Measurements from ENCODE around the gene GAD2.

GAD2 gene

DNA sequence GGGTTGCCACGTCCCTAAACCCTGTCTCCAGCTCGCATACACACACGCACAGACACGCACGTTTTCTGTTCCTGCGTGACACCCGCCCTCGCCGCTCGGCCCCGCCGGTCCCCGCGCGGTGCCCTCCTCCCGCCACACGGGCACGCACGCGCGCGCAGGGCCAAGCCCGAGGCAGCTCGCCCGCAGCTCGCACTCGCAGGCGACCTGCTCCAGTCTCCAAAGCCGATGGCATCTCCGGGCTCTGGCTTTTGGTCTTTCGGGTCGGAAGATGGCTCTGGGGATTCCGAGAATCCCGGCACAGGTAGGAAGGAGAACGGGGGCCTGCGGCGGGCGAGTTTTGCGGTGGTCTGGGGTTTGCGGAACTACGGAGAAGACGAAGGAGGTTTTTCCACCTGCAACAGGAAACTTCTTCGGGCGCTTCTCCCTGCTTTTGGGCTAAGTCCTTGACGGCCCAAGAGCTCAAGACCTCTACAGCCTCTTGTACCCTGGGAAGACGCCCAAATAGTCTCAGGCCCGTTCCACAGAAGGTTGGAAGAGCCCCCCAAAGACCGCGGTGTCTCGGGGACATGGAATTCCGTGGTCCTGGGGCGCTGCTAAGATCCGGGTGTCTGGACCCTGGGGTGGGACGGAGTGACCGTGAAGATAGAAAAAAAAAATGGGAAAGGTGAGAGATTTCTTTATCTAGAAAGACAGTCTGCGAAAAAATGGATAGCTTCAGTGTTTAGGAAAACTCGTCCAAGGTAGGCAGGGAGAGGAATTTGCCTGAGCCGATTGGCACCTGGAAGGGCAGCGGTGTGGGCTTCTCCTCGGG is at the start of gene GAD2:
GAD2 (plus strand) TSS at position 190 of the 811 bp plus-strand sequence; CDS start at position 226, 36 bp downstream.
- TF ChIP-seq POLR2A (IDR thresholded peaks at IDR 0.05; ENCODE audit: low read length): no peak
- TF ChIP-seq GATA1 (IDR thresholded peaks at IDR 0.05; ENCODE audit: low read depth, low read length): no peak
- DNase-seq: no peak

DNA sequence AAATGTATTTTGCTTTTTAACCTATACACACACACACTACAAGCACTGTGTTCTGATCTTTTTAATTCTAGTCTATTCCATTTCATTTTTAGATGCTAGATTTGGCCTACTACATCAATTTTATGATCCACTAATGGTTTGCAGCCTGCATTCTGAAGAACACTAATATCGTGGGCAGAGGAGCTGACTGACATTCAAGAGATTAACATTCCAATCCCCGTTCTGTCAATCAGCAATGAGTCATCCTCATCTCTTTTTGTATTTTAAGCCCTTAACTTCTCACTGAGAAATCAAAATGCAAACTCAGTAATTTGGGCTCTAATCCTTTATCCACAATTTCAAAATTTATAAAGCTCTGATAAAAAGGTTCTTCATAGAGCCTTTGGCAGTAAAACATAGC is 47.1 kb upstream of the GAD2 start:
- TF ChIP-seq GATA1 (IDR thresholded peaks at IDR 0.05; ENCODE audit: low read depth, low read length) (no peak), POLR2A (IDR thresholded peaks at IDR 0.05; ENCODE audit: low read length) (no peak)
- DNase-seq: no peak

DNA sequence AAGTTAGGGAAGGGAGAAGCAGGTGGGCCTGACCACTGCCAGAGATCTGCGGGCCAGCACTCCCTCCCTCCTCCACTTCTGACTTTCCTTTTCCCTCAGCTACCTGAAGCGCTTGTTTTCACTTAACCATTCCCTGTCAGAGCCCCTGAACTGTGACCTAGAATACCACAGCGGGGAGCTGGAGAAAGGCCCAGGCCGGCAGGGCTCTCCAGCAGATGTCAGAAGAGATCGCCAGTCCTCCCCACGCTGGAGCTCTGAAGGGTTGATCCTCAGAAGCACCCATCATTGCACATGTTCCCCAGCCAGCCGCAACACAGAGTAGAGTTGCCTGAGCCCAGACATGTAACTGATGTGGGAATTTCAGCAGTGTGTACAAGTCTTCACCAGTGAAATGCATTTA is 44.4 kb upstream of the GAD2 start:
- TF ChIP-seq GATA1 (IDR thresholded peaks at IDR 0.05; ENCODE audit: low read depth, low read length) (no peak), POLR2A (IDR thresholded peaks at IDR 0.05; ENCODE audit: low read length) (no peak)
- DNase-seq: no peak

DNA sequence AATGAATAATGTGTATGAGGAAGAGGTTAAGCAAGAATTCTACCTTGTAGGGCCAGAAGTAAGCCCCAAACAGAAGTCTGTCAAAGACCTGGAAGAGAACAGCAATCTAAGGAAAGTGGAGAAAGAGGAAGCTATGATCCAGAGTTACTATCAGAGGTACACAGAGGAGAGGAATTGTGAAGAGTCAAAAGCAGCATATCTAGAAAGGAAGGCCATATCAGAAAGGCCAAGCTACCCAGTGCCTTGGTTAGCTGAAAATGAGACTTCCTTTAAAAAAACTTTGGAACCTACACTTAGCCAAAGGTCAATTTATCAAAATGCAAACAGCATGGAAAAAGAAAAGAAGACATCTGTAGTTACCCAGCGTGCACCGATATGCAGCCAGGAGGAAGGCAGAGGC is 42.7 kb upstream of the GAD2 start:
- DNase-seq: no peak

DNA sequence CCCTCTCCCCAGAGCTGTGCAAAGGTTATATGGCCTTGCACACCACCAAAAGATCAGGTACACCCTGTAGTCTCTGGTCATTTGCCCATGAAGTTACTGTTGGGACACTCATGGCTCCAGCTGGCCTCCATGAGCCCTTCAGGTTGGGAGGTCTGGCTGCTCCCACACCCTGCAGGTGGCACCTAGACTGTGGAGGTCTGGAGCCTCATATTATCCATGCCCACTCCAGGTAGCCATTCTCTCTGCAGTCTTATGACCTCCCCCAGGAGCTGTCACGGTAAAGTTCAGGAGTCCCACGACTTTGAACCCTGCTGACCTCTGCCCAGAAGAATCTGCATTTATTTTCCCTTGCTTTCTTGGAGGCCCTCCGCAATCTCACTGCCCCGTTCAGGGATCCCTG is 39.2 kb upstream of the GAD2 start:
- no peak for DNase-seq
- no peak for TF ChIP-seq POLR2A (IDR thresholded peaks at IDR 0.05; ENCODE audit: low read length)
- no peak for TF ChIP-seq GATA1 (IDR thresholded peaks at IDR 0.05; ENCODE audit: low read depth, low read length)

More for the DNA sequence above, 42.7 kb upstream of the GAD2 start:
- TF ChIP-seq GATA1 (IDR thresholded peaks at IDR 0.05; ENCODE audit: low read depth, low read length) (no peak), POLR2A (IDR thresholded peaks at IDR 0.05; ENCODE audit: low read length) (no peak)

DNA sequence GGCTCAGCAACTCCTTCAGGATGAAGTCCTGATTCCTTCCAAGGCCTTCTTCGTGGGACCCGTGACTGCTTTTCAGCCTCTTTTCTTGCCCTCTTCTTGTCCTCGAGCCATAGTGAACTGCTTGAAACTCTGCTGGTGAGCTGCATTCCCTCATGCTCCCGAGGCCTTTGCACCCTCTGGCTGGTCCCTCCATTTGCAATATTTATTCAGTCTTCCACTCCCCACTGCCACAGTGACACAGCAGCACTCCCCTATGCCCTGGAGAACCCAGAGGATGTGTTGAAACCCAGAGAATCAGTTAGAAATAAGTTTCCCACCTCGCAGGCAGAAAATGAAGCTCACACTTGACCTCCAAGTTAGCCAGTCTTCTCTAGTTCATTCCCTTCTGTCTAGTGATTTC is 22.3 kb upstream of the GAD2 start:
- TF ChIP-seq POLR2A (IDR thresholded peaks at IDR 0.05; ENCODE audit: low read length) (no peak), GATA1 (IDR thresholded peaks at IDR 0.05; ENCODE audit: low read depth, low read length) (no peak)
- no peak for DNase-seq

DNA sequence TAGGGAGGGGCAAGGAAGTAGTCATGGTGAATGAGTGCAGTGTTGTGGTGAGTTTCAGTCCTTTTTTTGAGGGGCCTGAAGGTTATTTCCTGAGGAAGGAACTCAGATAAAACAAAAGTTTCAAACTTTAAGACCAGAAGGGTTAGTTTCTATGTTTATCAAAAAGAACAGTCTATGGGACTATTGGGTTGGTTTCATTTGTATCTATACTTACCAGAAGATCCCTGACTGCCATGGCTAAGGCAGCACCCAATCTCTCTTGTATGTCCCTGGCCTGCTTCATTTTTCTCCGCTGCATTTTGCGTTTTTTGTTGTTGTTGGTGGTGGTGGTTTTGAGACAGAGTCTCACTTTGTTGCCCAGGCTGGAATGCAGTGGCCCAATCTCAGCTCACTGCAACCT is 19.3 kb upstream of the GAD2 start:
- no peak for DNase-seq
- no peak for TF ChIP-seq GATA1 (IDR thresholded peaks at IDR 0.05; ENCODE audit: low read depth, low read length)
- TF ChIP-seq POLR2A (IDR thresholded peaks at IDR 0.05; ENCODE audit: low read length): no peak

DNA sequence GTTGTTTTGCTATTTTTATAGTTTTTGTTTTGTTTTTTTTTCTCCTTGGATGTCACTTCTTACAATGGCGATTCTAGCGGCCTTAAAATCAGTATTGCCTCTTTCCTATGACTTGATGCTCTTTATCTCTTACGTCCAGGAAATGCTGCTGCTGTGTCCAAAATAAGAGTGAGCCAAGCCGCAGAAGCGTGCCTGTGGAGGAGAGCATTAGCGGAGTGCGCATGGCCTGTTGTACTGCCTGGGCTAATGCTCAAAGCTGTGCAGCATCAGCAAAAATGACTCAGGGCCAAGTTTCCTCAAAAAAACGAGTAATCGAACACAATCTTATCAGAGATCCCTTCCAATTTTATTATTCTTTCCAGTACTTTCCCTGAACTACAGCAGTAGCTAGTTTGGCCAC is 18.5 kb upstream of the GAD2 start:
- no peak for DNase-seq
- no peak for TF ChIP-seq POLR2A (IDR thresholded peaks at IDR 0.05; ENCODE audit: low read length)
- no peak for TF ChIP-seq GATA1 (IDR thresholded peaks at IDR 0.05; ENCODE audit: low read depth, low read length)

DNA sequence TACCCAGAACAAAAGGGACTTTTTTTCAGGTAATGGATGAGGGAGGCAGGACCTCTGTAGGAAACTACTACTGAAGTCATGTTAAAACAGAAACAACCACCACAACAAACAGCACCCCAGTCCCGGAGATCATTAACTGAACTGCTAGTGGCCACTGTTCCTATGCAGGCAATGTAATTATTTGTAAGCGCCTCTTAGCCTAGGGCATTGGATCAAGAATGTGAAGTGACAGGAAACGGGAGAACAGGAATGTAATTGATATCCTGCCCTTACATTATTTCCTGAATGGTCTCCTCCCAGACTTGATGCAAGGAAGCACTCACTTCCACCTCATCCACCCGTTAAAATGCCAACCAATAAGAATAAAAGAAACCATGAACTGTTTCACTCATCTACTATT is 16.7 kb upstream of the GAD2 start:
- TF ChIP-seq GATA1 (IDR thresholded peaks at IDR 0.05; ENCODE audit: low read depth, low read length) (no peak), POLR2A (IDR thresholded peaks at IDR 0.05; ENCODE audit: low read length) (no peak)
- DNase-seq: no peak

DNA sequence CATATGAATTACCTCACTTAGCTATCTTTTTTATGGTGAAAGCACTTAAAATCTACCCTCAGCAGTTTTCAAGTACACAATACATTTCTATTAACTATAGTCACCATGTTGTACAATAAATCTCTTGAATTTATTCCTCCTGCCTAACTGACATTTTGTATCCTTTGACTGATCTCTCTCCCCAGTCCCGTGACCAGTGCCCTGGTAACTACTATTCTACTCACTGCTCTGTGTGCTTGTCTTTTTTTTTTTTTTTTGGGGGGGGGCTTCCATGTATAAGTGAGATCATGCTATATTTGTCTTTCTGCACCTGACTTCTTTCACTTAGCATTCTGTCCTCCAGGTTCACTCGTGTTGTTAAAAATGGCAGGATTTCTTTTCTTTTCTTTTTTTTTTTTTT is 11.4 kb upstream of the GAD2 start:
- TF ChIP-seq POLR2A (IDR thresholded peaks at IDR 0.05; ENCODE audit: low read length) (no peak), GATA1 (IDR thresholded peaks at IDR 0.05; ENCODE audit: low read depth, low read length) (no peak)
- no peak for DNase-seq

DNA sequence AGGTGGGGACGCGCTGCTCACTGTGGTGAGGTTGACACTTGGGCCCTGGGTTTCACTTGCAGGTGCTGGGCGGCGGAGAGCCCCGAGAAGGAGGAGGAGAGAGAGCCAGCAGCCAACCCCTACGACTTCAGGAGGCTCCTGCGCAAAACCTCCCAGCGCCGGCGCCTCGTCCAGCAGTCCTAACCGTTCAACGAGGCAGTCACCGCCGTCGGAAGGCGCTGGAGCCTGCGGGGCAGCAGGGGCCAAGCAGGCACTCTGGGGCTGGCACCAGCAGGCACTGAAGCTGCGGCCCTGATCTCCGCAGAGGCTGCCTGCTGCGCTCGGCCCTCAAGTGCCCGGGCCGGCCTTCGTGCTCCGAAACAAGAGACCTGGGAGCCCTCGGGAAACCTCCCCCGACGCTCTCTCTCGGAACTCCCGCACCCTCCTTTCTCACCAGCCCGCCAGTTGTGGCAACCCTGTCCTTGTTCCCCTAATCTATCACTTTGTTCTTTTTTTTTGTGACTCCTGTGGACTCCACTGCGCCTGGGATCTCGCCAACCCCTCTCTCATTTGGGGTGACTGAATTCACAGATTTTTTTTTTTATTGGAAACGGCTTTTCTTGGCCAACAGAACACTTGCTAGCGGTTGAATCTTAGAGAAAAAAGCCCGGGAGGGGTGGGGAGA is 4.7 kb upstream of the GAD2 start:
- no peak for TF ChIP-seq POLR2A (IDR thresholded peaks at IDR 0.05; ENCODE audit: low read length)
- no peak for TF ChIP-seq GATA1 (IDR thresholded peaks at IDR 0.05; ENCODE audit: low read depth, low read length)
- DNase-seq: no peak

DNA sequence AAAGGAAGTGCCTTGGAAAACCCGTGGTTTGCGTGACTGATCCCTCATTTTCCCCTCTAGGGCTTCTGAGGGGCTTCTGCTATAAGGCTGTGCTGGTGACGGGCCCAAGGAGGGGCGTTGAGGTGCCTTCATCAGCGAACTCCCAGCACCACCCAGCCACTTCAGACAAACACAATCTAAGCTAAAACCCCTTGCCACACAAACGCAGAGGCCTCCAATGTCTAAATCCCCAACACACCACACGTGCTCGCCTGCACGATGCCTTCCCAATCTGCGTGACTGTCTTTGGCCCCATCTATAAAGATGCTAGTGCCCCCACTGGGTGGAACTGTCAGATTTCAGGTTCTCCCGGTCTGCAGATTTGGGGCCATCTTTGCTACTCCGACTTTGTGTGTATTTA is 4.1 kb upstream of the GAD2 start:
- DNase-seq: no peak
- TF ChIP-seq POLR2A (IDR thresholded peaks at IDR 0.05; ENCODE audit: low read length) (no peak), GATA1 (IDR thresholded peaks at IDR 0.05; ENCODE audit: low read depth, low read length) (no peak)

DNA sequence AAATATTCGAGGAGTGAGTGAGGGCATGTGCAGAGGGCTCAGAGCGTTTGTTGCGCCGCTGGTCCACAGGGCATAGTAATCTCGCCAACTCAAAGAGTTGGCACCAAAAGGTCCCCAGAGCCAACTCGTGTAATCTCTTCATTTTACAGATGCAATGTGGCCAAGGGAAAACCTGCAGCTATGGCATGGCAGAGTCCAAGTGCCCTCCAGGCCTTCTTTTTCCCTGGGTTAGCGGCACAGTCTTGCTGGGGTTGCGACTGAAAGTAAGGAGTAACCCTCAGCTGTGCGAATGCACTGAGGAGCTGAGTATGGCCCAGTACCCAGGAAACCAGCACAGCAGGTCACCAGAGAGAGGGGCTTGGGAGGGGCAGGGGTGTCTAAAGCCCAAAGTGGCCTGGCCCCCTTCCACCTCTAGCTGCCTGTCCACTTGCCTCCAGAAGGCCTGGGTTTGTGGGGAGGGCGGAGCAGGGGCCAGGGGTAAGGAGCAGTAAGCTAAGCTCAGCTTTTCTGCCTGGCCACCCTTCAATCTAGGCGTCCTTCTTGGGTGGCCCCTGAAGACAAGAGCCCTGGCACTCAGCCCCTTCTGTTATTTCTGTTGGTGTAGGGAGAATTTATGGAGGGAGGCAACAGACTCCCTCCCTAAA is 3.3 kb upstream of the GAD2 start:
- no peak for DNase-seq
- TF ChIP-seq GATA1 (IDR thresholded peaks at IDR 0.05; ENCODE audit: low read depth, low read length) (no peak), POLR2A (IDR thresholded peaks at IDR 0.05; ENCODE audit: low read length) (no peak)

DNA sequence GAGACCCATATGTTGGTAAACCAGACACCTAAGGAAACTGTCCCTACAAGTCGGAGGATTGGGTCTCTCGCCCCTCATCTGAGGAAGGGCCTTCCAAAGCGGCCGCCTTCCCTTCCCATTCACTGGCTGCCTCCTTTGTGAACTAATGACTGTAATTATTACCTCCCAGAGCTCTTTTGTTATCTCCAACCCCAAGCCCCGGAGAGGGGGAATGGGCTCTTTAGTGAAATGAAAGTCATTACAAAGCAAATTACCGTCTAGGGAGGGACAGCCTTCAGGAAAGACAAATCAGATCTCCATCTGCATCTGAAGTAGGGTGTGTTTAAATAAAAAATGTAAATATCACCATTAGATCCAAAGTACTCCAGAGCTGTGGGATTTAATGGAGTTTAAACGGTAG is 2.6 kb upstream of the GAD2 start:
- TF ChIP-seq POLR2A (IDR thresholded peaks at IDR 0.05; ENCODE audit: low read length) (no peak), GATA1 (IDR thresholded peaks at IDR 0.05; ENCODE audit: low read depth, low read length) (no peak)
- DNase-seq: no peak

Measured in erythroblast (primary cell).